Measurements from ENCODE around the gene TRAIP. TPM values are rescaled to one million over a fixed set of nuclear protein-coding genes. Genes with fewer than 3 reads are reported as not detected.
A peak's percentile ranks its signal among the peaks of the same experiment; 100 is the strongest.
"Not testable (repeated sequence)": the region's sequence is repeated elsewhere in the genome, so short reads cannot be mapped to it uniquely, and the experiment has no call there.

TRAIP gene, protein sequence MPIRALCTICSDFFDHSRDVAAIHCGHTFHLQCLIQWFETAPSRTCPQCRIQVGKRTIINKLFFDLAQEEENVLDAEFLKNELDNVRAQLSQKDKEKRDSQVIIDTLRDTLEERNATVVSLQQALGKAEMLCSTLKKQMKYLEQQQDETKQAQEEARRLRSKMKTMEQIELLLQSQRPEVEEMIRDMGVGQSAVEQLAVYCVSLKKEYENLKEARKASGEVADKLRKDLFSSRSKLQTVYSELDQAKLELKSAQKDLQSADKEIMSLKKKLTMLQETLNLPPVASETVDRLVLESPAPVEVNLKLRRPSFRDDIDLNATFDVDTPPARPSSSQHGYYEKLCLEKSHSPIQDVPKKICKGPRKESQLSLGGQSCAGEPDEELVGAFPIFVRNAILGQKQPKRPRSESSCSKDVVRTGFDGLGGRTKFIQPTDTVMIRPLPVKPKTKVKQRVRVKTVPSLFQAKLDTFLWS
- total RNA-seq, result 2.0 TPM

DNA sequence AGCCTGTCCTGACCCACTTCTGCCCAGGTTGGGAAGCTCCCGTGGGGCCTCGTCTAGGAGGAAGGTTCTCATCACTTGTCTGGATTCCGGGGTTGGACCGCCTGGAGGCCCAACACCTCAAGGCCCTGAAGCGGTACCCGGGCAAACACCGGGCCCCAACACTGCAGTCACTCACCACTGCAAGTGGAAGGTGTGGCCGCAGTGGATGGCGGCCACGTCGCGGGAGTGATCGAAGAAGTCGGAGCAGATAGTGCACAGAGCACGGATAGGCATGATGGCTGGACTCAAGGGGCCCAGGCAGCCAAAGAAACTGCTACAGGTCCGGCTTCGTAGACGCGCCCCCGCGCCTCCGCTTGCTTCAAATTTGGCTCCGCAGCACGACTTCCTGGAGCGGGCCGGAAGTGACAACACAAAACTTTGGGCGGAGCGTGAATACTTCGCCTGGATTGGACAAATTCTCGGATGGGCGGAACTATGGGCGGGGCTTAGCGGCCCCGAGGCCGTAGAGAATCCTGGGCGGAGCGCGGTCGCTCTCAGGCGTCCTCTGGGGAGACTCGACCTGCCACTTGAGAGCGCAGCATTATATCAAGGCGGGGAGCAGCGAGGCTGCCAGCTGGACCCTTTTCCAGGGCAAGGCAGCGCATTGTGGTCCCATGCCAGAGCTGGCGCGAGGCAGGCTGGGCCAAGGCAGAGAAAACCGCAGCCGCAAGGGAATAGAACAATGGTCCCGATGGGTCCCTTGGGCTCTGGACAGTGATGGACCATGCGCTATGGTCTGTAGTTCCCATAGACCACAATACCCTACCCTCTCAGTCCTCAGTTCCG, at the start of gene TRAIP:
Gene TRAIP, minus strand, starts transcription at position 384 of the 825 bp plus-strand sequence. Its CDS starts 111 bp downstream, at position 273.
- peak; percentile 92 to 100 for DNase-seq (ENCODE audit: low spot score in 2 of 2)
- FAIRE-seq, result peak; percentile 91

DNA sequence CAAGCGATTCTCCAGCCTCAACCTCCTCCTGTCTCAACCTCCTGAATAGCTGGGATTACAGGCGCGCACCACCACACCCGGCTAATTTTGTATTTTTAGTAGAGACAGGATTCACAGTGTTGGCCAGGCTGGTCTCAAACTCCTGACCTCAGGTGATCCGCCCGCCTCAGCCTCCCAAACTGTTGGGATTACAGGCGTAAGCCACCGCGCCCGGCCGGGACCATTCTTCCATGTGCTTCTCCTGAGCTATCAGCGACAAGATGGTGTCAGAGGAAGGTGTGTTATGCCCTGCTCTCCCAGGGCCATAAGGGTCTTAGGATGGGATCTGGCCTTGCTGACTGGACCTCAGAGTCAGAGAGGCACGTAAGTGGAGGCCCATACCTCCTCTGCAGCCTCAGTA, 48.1 kb upstream of the TRAIP start:
- not testable (repeated sequence) for FAIRE-seq; DNase-seq (ENCODE audit: low spot score in 2 of 2)

DNA sequence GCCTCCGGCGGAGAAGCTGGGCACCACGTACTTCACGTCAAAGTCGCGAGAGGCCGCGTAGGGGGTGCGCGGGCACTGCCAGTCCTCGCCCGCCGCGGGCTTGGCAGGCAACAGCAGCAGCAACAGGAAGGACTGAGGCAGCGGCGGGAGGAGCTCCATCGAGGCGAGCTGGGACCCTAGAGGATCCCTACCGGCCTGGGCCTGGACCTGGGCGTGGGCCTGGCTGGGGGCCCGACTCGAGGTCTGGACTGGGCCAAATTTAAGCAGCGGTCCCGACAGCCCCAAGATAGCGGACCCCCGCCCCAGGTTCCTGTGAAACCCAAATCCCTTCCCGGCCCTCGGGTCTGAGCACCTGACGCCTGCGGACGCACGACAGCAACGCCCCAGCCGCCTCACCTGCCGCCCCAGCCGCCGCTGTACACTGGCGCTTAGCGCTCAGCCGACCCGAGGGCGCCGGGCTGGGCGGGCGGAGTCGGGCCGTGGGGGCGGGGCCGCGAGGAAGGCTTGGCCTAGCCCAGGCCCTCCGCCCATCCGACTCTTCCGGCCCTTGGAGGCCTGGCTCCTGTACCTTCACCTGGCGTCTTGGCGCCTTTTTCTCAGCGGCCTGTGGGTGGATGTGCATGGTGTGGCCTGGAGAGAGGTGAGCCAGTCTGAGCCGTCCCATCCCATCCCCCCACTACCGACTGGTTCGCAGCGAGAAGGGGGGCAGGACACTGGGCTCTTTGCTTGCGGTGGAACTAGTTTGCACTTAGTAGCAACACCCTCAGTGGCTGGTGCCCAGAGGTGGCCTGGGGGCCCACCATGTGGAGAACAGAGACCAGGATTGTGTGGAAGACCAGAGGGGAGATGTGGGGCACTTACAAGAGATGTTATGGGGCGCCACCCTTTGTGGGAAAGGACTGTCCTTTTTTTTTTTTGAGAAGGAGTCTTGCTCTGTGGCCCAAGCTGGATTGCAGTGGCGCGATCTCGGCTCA, 47.4 kb upstream of the TRAIP start, which contains the start of gene MST1R:
Gene MST1R, minus strand, starts transcription at position 423 of the 974 bp plus-strand sequence. Its CDS starts 264 bp downstream, at position 159.
- DNase-seq (ENCODE audit: low spot score in 2 of 2) (no peak), FAIRE-seq (no peak)

DNA sequence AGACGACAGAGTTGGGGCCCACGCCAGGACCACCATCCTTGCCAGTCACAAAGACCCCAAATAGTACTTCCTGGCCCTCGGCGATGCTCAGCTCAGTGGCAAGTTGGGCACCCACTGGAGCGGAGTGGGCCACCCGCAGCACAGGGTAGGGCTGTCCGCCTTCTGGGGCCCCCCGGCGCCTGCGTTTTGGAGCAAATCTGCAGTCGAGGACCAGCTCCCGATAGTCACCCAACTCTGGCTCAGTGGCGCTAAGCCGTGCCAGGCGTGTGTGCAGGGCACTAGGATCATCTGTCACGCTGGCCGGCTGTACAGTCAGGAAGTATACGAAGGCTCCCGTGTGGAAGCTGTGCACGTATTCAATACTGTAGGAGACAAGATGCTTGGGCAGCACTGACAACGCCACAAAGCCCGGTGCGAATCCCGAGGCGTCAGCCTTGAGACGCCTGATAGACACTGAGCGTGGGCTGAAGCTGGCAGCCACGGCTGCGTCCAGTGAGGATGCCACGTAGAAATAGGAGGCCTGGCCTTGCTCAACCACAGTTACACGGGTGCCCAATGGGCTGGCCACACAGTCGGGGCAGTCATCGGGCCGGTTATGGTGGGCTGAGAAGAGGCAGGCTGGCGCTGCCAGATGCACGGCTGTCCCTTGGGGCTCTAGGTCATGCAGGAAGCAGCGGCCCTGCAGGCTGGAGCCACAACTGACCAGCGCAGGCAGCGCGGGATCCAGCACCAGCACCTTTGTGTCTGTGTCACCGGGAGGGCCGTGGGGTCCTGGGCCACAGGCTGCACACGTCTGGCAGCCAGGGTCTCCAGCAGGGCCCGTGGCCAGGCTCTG, 46.4 kb upstream of the TRAIP start:
- FAIRE-seq (no peak), DNase-seq (ENCODE audit: low spot score in 2 of 2) (no peak)

DNA sequence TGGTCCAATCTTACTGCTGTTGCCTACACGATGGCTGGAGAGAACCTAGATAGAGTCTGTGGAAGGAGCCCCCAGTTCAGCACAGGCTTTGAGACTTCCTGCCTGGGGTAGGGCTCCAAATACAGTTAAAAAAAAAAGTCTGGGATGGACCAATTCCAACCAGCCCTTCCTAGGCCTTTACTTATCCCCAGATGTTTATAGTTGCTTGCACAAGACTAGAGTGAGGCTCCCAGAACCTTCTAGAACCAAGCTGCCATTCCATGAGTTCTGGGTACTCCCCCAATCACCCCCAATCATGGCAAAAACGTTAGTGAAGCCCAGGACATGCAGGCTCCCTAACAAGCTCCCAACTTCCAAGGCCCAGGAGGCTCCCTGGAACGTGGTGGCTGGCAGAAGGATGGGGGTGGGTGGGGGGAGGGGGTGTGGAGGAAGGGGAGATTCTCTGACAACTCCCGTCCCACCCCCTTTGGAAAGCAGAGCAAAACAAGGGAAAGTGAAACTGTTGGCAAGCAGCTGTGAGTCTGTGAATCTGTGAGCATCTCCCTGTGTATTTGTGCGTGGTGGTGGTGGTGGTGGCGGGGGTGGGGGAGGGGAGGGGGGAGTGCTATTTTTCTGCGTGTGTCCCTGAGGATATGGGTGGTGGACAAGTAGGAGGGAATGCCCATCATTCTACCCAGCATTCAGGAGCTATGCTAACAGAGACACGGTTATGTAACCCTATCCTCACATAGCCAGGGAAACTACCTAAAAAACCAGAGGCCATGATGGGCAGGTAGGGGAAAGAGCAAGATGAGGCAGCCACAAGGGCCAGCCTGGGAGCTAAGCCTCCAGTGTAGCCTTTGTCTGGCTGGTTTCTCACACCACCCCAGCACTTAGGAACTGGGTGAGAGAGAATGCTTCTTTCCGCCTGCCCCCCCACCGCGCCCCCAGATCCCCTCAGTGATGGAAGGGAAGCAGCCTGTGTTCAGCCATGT, 45.3 kb upstream of the TRAIP start:
- DNase-seq (ENCODE audit: low spot score in 2 of 2) (no peak), FAIRE-seq (no peak)

DNA sequence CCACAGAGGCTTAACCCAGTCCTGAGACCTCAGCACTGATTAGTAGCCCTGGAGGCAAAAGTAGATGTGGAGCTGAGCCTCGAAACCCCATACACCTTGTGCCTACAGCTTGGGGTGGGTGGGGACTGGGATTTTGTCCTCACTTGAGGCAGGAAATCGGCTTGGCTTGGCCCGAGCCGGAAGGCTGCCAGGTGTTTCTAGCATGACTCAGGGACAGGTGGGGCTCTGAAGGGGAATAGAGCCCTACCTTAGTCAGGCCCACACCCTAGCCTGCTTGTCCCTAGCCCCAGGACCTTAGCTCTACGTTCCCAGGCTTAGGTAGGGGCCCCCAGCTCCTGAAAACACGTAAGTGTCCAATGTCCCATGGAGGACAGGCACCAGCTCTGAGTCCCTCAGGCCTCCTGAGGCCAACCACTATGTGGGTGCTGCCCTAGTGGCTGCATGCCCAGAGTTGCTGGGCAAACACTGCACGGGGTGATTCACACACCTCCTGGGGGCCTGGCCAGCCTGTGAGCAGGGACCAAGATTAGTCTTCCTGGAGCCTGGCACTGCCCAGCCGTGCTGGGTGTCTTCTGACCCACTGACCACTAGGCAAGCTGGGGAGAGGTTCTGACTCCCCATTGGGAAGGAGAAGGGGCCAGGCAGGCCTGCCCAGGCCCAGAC, 44.3 kb upstream of the TRAIP start:
- DNase-seq (ENCODE audit: low spot score in 2 of 2) (no peak), FAIRE-seq (no peak)

DNA sequence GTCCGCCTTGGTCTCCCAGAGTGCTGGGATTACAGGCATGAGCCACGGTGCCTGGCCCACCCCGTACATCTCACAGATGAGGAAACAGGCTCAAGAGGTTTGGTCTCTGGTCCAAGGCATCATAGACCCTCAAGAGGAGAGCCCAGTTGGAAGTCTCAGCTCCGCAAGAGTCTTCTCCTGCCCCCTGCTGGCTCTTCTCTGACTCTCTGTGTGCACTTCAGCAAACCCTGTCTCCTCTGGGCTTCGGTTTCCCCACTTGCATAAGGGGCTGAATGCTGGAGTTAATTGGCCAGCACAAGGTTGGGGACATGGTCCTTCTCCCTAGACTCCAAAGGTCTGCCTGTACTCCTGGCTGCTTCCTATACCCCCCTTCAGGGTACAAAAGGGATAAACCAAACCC, 43.5 kb upstream of the TRAIP start:
- DNase-seq (ENCODE audit: low spot score in 2 of 2) (no peak), FAIRE-seq (no peak)

DNA sequence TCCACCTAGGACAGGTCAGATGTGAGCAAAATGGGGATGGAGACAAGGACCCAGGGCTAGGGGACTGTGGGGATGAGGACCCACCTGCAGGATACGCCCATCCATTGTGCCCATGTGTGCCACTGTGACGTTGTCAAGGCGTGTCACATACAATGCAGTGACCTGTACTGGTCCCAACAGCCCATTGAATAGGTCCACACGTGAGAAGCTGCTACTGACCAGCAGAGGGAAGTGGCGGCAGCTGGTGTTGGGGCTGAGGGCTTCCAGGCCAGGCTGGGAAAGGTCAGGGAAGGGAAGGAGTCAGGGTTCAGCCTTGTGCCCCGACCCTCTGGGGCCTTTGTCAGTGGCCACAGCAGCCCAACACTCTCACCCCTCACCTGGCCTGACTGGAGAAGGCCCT, 42.6 kb upstream of the TRAIP start:
- DNase-seq (ENCODE audit: low spot score in 2 of 2), result no peak
- FAIRE-seq, result no peak

DNA sequence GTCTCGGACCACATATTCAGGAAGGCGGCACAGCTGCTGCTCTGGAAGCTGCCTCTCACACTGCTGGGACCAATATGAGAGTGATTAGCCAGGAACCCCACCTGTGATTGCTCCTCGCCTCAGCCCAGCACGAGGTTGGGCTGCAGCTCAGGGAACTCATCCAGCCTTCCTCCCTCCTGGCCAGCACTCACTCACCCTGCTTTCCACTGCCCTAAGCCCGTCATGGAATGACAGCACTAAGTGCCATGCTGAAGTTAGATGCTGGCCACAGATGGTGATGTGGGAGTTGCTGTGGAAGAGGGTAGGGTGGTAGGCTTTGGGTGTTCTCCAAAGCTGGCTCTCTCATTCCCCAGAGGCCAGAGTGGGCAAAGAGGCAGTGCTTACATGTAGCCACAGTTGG, 40.0 kb upstream of the TRAIP start:
- DNase-seq (ENCODE audit: low spot score in 2 of 2) (no peak), FAIRE-seq (no peak)

DNA sequence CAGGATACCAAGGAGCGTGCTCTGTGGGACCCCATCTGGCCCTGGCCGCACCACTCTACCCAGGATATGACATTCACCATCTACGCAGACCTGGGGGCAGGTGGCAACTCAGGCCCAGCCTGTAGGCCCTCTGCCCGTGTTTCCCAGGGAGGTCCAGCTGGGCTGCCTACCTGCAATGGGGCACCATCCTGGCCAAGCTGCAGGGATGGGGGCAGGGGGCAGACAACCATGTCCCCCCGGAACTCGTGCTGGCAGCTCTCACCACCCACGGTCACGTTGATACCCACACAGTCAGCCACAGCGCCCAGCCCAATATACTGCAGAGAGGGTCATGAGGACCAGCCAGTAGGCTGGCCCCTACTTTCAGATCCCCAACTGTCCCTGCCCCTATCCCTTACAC, 39.4 kb upstream of the TRAIP start:
- DNase-seq (ENCODE audit: low spot score in 2 of 2) (no peak), FAIRE-seq (no peak)

DNA sequence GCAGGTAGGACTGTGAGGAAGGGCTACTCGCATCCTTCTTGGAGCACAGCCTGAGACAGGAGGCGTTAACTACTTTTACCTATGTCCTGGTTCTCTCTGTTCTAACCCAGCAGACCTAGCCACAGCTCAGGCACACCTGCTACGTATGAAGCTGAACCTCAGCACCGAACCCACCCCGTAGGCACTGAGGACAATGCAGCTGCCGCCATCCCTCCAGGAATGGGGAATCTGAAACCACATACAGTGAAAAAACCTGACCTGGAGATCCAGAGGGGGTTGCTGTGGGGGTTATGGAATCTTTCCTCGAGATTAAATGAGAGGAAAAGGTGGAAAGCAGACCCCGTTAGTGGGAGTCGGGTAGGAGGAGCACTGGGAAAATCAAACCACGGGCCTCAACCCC, 32.9 kb upstream of the TRAIP start:
- DNase-seq (ENCODE audit: low spot score in 2 of 2) (no peak), FAIRE-seq (no peak)

DNA sequence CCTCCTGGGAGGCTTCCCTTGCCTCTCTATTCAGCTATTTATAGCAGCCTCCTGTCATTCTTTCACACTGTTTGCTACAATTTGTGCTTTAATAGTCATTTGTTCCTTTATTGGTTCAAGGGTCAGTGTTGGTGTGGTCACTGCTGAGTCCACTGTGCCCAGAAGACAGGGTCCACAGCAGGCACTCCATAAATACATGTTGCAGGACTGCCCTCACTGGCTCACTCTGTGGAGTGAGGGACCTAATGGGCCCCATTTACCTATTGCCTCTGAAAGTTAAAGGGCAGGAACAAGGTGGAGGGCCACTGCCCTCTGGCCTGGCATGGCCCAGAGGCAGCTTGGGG, 30.5 kb upstream of the TRAIP start:
- no peak for DNase-seq (ENCODE audit: low spot score in 2 of 2)
- FAIRE-seq, result no peak

DNA sequence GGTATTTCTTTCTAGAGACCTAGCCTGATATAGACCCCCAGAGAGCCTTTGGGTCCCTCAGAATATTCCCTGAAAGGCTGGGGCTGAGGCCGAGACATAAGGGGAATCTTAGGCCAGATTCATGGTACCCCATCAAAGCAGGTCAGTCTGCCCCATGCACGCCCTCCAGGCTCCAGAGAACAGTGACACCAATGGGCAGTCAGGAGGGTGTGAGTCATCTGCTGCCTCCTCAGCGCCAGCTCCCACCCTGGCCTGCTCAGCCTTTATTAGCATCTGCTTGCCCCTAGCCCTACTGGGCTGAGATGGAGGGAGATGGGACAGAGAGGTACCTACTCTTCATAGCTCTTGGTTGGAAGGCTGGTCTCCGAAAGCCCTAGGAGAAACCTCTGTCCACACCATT, 27.6 kb upstream of the TRAIP start:
- FAIRE-seq, result no peak
- DNase-seq (ENCODE audit: low spot score in 2 of 2), result no peak

DNA sequence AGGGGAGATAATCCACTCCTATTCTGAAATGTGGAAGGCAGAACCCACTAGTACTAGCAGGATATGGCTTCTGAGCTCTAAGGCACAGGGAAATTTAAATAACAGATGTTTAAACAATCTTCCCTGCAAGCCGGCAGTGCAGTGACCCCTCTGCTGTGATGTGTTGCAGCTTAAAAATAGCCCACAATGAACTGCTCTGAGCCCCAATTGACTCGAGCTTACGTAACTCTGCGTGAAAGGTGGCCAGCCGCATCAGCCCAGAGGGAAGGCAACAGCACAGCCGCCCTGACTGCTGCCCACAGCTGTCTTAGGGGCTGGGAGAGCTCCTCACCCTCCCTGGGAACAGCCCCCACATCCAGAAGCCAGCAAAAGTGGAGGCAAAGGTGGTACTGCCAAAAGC, 25.8 kb upstream of the TRAIP start:
- DNase-seq (ENCODE audit: low spot score in 2 of 2) (no peak), FAIRE-seq (no peak)

DNA sequence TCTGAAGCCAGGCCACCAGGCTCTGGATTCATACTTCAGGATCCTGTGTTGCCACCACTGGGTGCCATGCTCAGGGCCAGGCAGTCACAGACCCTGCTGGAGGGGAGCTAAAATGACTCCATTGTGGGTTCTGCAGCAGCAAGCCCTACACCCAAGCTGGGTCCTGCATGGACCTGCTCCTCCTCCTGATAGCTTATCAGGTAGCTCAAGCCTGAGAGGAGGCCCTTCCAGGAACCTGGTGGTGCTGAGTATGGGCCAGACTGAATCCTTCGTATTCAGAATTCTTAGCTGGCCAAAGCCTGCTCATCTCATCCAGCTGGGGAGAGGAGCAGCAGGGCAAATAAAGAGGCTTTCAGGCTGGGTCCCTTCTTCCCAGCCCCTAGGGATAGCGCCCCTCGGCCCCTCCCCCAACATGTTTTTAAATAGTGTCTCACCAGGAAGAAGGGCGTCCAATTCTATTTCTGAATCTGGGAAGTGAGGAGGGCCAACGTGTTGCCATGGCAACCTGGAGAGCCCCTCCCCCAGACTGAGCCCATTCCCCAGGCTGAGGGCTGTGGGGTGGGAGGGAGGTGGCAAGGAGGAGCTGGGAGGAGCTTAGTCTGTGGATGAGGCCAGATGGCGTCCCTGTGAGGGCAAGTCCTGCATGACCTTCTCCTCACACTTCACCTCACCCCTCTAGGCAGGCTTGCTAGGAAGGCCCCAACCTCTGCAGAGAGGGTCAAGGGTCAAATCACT, 24.4 kb upstream of the TRAIP start:
- no peak for DNase-seq (ENCODE audit: low spot score in 2 of 2)
- FAIRE-seq, result no peak

DNA sequence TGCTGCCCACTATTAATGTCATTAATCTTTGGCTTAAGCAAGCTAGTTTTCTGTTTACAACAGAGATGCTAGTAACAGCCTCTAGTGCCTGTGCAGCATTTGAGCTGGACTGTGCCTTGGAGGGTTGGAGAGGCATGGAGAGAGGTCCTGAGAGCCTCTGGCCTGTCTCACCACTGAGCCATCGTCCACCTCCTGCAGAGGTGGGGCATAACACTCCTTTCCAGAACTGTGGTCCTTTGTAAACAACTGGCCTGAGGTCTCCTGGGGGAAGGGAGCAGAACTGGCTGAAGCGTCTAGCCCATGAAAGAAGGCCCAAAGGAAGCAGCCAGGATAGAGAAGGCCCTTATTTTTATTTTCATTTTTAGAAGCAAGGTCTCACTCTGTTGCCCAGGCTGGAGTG, 23.4 kb upstream of the TRAIP start:
- DNase-seq (ENCODE audit: low spot score in 2 of 2) (no peak), FAIRE-seq (no peak)

DNA sequence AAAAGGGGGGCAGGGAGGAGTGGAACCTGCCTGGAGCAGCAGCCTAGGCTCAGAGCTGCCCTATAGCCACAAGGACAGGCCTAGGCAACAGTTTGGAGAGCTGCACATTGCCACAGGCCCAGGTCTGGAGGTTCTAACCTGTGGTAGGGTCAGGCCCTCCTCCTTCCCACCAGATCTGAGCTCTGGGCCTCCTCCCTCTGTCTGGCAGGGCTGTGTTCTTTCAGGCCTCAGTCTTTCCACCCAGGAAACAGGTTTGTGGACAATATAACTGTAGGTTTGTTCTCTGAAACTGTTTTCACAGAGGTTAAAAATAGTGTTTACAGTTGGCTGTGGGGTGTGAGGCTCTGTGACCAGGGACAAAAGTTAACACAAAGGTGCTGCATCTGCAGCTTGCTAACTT, 22.3 kb upstream of the TRAIP start:
- no peak for FAIRE-seq
- no peak for DNase-seq (ENCODE audit: low spot score in 2 of 2)

Measured in frontal cortex (tissue), 4 donors.